Body of pancreas (tissue), 4 donors: ENCODE measurements around the gene SLC19A1.

Source experiments
- CTCF ChIP-seq, 7 experiments: fragments of 450-650 bp in 4 of 7; fragments of 200-600 bp in 3 of 7; sonication (generic) in 3 of 7; IDR thresholded peaks; one replicate each; pipeline ENCODE4 v1.5.1; 2016 to 2019; ENCODE audit warnings: antibody characterized with exemption in 7 of 7
- POLR2A ChIP-seq, 3 donors: fragments of 450-650 bp; IDR thresholded peaks; one replicate each; pipeline ENCODE4 v1.6.1; 2016; ENCODE audit warnings: antibody characterized with exemption in 3 of 3, mild to moderate bottlenecking in 2 of 3

- TF ChIP-seq CTCF (IDR thresholded peaks at IDR 0.05) (no peak), POLR2A (IDR thresholded peaks at IDR 0.05) (no peak)
Measured at GRCh38 chr21:45517249-45518065, 24.8 kb downstream of the SLC19A1 start.
